H1 (cell line): Measurements from ENCODE around the gene ST8SIA4. TPM values are rescaled to one million over a fixed set of nuclear protein-coding genes. Genes with fewer than 3 reads are reported as not detected.

Experiments
- CTCF ChIA-PET: fragments of 300-600 bp; sonication (Branson Sonifier 250); formaldehyde crosslinking; loops from one replicate; lab custom pipeline; 2021; ENCODE audit not compliant: partially characterized antibody; lab: Charles Lee
- POLR2A ChIA-PET: fragments of 300-600 bp; sonication (Branson Sonifier 250); formaldehyde crosslinking; loops from one replicate; lab custom pipeline; 2021; ENCODE audit warnings: inconsistent platforms; ENCODE audit not compliant: partially characterized antibody; lab: Charles Lee
- DNase-seq, 2 experiments: peaks; one replicate each; pipeline versions ENCODE4 v3.0.0 to v3.0.0-alpha.2; 2010 to 2022; ENCODE audit warnings: low spot score in 2 of 2, low read depth in 1 of 2, mixed read lengths in 1 of 2
- FAIRE-seq: peaks from 2 replicates; lab custom pipeline; 2011; peaks lifted over from hg19 to GRCh38; lab: Jason Lieb, UNC
- H2AFZ ChIP-seq: 2 replicates; pipeline ENCODE4 v1.8.1; 2012; ENCODE audit warnings: low read length, inconsistent platforms
- H2AK5ac ChIP-seq: 2 replicates; pipeline ENCODE4 v1.6.1; 2013; ENCODE audit warnings: low read depth, low read length
- H2BK120ac ChIP-seq: replicated peaks from 2 replicates; pipeline ENCODE3; 2013; ENCODE audit warnings: low read depth, low read length, inconsistent platforms
- H2BK12ac ChIP-seq: 2 replicates; pipeline ENCODE4 v1.6.1; 2013; ENCODE audit warnings: low read depth, low read length
- H2BK15ac ChIP-seq: 2 replicates; pipeline ENCODE4 v1.6.1; 2013; ENCODE audit warnings: low read length
- H2BK20ac ChIP-seq: 2 replicates; pipeline ENCODE4 v1.6.1; 2013; ENCODE audit warnings: low read length
- H2BK5ac ChIP-seq: 2 replicates; pipeline ENCODE4 v1.6.1; 2013; ENCODE audit warnings: low read depth, low read length
- H3K14ac ChIP-seq: 2 replicates; pipeline ENCODE4 v1.6.1; 2013; ENCODE audit warnings: inconsistent platforms; ENCODE audit not compliant: insufficient read length
- H3K18ac ChIP-seq: 2 replicates; pipeline ENCODE4 v1.6.1; 2013; ENCODE audit warnings: low read length; ENCODE audit errors: extremely low read depth
- H3K23ac ChIP-seq: 2 replicates; pipeline ENCODE4 v1.6.1; 2013; ENCODE audit warnings: inconsistent platforms; ENCODE audit not compliant: insufficient read length
- H3K23me2 ChIP-seq: 2 replicates; pipeline ENCODE4 v1.6.1; 2013; ENCODE audit warnings: low read depth, low read length
- H3K27ac ChIP-seq: 2 replicates; pipeline ENCODE4 v1.6.1; 2011; ENCODE audit warnings: low read depth, low read length, inconsistent platforms
- H3K27me3 ChIP-seq, 4 experiments: replicated peaks in 1 of 4; 1 replicate in 1 of 4; 2 replicates in 3 of 4; pipeline versions ENCODE4 v1.6.1 to v1.8.1; 2011 to 2013; ENCODE audit warnings: low read length in 3 of 4, mild to moderate bottlenecking in 3 of 4, inconsistent platforms in 2 of 4, mixed read lengths in 2 of 4, moderate library complexity in 1 of 4; ENCODE audit not compliant: control insufficient read depth in 3 of 4, insufficient read depth in 3 of 4; ENCODE audit errors: extremely low read depth in 1 of 4
- H3K36me3 ChIP-seq, 4 experiments: 2 replicates each; pipeline versions ENCODE4 v1.6.1 to v1.8.1; 2011 to 2013; ENCODE audit warnings: mild to moderate bottlenecking in 4 of 4, low read length in 3 of 4, moderate library complexity in 2 of 4, control low read depth in 1 of 4, inconsistent platforms in 1 of 4; ENCODE audit not compliant: insufficient read depth in 4 of 4, control insufficient read depth in 2 of 4
- H3K4ac ChIP-seq: replicated peaks from 2 replicates; pipeline ENCODE3; 2013; ENCODE audit warnings: low read length, low read depth, mixed read lengths, inconsistent platforms; ENCODE audit not compliant: insufficient read length
- H3K4me1 ChIP-seq, 4 experiments: replicated peaks in 1 of 4; 1 replicate in 1 of 4; 2 replicates in 3 of 4; pipeline versions ENCODE4 v1.6.1 to v1.8.1; 2011 to 2013; ENCODE audit warnings: low read length in 3 of 4, inconsistent platforms in 2 of 4, mixed read lengths in 1 of 4; ENCODE audit not compliant: insufficient read depth in 4 of 4, control insufficient read depth in 3 of 4
- H3K4me2 ChIP-seq, 2 experiments: 2 replicates each; pipeline versions ENCODE4 v1.6.1 to v1.8.1; 2011 to 2013; ENCODE audit warnings: low read depth in 2 of 2, low read length in 2 of 2, control low read depth in 1 of 2, inconsistent platforms in 1 of 2, mild to moderate bottlenecking in 1 of 2; ENCODE audit not compliant: insufficient read depth in 1 of 2
- H3K4me3 ChIP-seq, 4 experiments: fragments of 200-600, 300-600 bp in 1 of 4; sonication (generic), shearing (Covaris generic), sonication (Bioruptor Twin) in 1 of 4; 2 replicates each; pipeline versions ENCODE4 v1.5.1 to v1.8.1; 2011 to 2016; ENCODE audit warnings: low read length in 4 of 4, low read depth in 3 of 4, control low read depth in 2 of 4, inconsistent platforms in 2 of 4, mild to moderate bottlenecking in 2 of 4, mixed read lengths in 1 of 4, moderate library complexity in 1 of 4; ENCODE audit not compliant: insufficient read depth in 2 of 4; ENCODE audit errors: extremely low read depth in 1 of 4
- H3K56ac ChIP-seq: replicated peaks from 2 replicates; pipeline ENCODE3; 2013; ENCODE audit warnings: low read depth, mild to moderate bottlenecking, mixed read lengths, low read length, inconsistent platforms; ENCODE audit not compliant: insufficient read length
- H3K79me1 ChIP-seq: 2 replicates; pipeline ENCODE4 v1.6.1; 2013; ENCODE audit warnings: low read depth, low read length, control low read depth
- H3K79me2 ChIP-seq, 2 experiments: 2 replicates each; pipeline versions ENCODE4 v1.6.1 to v1.8.1; 2012 to 2013; ENCODE audit warnings: low read length in 2 of 2, mild to moderate bottlenecking in 2 of 2, inconsistent platforms in 1 of 2; ENCODE audit not compliant: insufficient read depth in 2 of 2, control insufficient read depth in 1 of 2
- H3K9ac ChIP-seq, 4 experiments: replicated peaks in 1 of 4; 1 replicate in 1 of 4; 2 replicates in 3 of 4; pipeline versions ENCODE4 v1.6.1 to v1.8.1; 2011 to 2013; ENCODE audit warnings: low read depth in 3 of 4, low read length in 3 of 4, control low read depth in 2 of 4, mild to moderate bottlenecking in 2 of 4, moderate library complexity in 2 of 4, inconsistent platforms in 1 of 4; ENCODE audit errors: extremely low read depth in 1 of 4
- H3K9me3 ChIP-seq, 2 experiments: 2 replicates each; pipeline versions ENCODE4 v1.6.1 to v1.8.1; 2012 to 2013; ENCODE audit warnings: mild to moderate bottlenecking in 2 of 2, moderate library complexity in 2 of 2, control low read depth in 1 of 2, inconsistent platforms in 1 of 2, low read depth in 1 of 2, low read length in 1 of 2, mixed read lengths in 1 of 2; ENCODE audit not compliant: insufficient read depth in 2 of 2
- H4K20me1 ChIP-seq, 2 experiments: replicated peaks in 1 of 2; 2 replicates each; pipeline versions ENCODE3 to v1.8.1; 2011 to 2013; ENCODE audit warnings: inconsistent platforms in 2 of 2, low read length in 2 of 2, mild to moderate bottlenecking in 1 of 2; ENCODE audit not compliant: insufficient read depth in 2 of 2, control insufficient read depth in 1 of 2
- H4K5ac ChIP-seq: 2 replicates; pipeline ENCODE4 v1.6.1; 2013; ENCODE audit warnings: low read length, low read depth, mixed read lengths, inconsistent platforms; ENCODE audit not compliant: insufficient read length
- H4K8ac ChIP-seq: 2 replicates; pipeline ENCODE4 v1.8.0; 2013; ENCODE audit warnings: mild to moderate bottlenecking, moderate library complexity, low read length, inconsistent platforms; ENCODE audit not compliant: insufficient read depth; ENCODE audit errors: extremely low read depth
- H4K91ac ChIP-seq: replicated peaks from 2 replicates; pipeline ENCODE3; 2013; ENCODE audit warnings: low read length, mixed read lengths, inconsistent platforms; ENCODE audit not compliant: insufficient read length
- ATF2 ChIP-seq: IDR thresholded peaks from 2 replicates; pipeline ENCODE4 v1.6.1; 2012; ENCODE audit warnings: low read length, inconsistent platforms
- TAF7 ChIP-seq: optimal IDR thresholded peaks from 2 replicates; pipeline ENCODE3; 2011; ENCODE audit warnings: low read depth, mild to moderate bottlenecking, inconsistent platforms, low read length, moderate library complexity, borderline replicate concordance
- YY1 ChIP-seq: IDR thresholded peaks from 2 replicates; pipeline ENCODE4 v1.6.1; 2011; ENCODE audit warnings: low read depth, mild to moderate bottlenecking, low read length
- WGBS, 2 experiments: shearing (Covaris generic) in 1 of 2; methylation state at CpG; one replicate each; pipeline versions ENCODE4 v1.1.6 to v1.1.7; 2013 to 2015; ENCODE audit warnings: low lambda C conversion rate in 2 of 2, mixed read lengths in 2 of 2, inconsistent platforms in 1 of 2, low coverage in 1 of 2, missing lambda C conversion rate in 1 of 2; ENCODE audit not compliant: insufficient replicate concordance in 2 of 2, insufficient coverage in 1 of 2, insufficient read length in 1 of 2; ENCODE audit errors: extremely low coverage in 1 of 2, missing lambda C conversion rate in 1 of 2; 5-methylcytosine and 5-hydroxymethylcytosine counted together
- polyA plus RNA-seq, 7 experiments: library from polyadenylated mRNA; depleted of rRNA in 3 of 7; stranded (reverse) in 5 of 7; unstranded in 2 of 7; fragments of >200 nt in 5 of 7; fragments of 200-250 nt in 2 of 7; gene quantifications; 1 replicate in 5 of 7; 2 replicates in 1 of 7; 4 replicates in 1 of 7; pipeline versions ENCODE4 v1.2.1 to v1.2.3, GENCODE V29; 2011 to 2013; ENCODE audit warnings: missing spikeins in 2 of 7, mixed read lengths in 2 of 7
- total RNA-seq: library from RNA; stranded (reverse); fragmentation: NEBNext Ultra II Directional; extraction: Animal tissue kit (Norgen Biotek cat#: 25700); gene quantifications from 2 replicates; pipeline ENCODE4 v1.2.1, GENCODE V29; 2021

ST8SIA4 gene
- total and polyA plus RNA-seq, 2 of the 8 experiments (the other 6 are each of a cell fraction or from before 2014, with no cell fraction given): 0.08 to 0.50 TPM

GRCh38 chr5:100794218-100794617, 108.9 kb downstream of the ST8SIA4 start:
- FAIRE-seq (no peak), DNase-seq (no peak)
- H3K9ac ChIP-seq: no peak overlapping the region
- H3K23me2 ChIP-seq: no peaks in the 10 kb centered on the region
- H2BK120ac ChIP-seq: no peak overlapping the region
- 96% methylated on average over 3 of the region's 3 CpGs; no CpG with 5 or more reads in 1 of the 2 experiments for WGBS, 2 experiments
- H4K5ac ChIP-seq: no peak overlapping the region
- H2BK15ac ChIP-seq: no peak overlapping the region
- H3K79me2 ChIP-seq: no peaks in the 10 kb centered on the region
- H3K9me3 ChIP-seq: no peaks in the 10 kb centered on the region
- no peak overlapping the region for H2AK5ac ChIP-seq
- H3K27me3 ChIP-seq: no peaks in the 10 kb centered on the region
- no peak overlapping the region for H2AFZ ChIP-seq
- H4K8ac ChIP-seq: no peak overlapping the region
- no peak overlapping the region for H3K23ac ChIP-seq
- H3K27ac ChIP-seq: no peak overlapping the region
- no peak overlapping the region for H3K14ac ChIP-seq
- H3K36me3 ChIP-seq: no peaks in the 10 kb centered on the region
- no peak overlapping the region for H2BK5ac ChIP-seq
- no peak overlapping the region for H3K4ac ChIP-seq
- H3K18ac ChIP-seq: no peak overlapping the region
- no peak overlapping the region for H3K4me3 ChIP-seq
- no peak overlapping the region for H2BK12ac ChIP-seq
- H3K4me1 ChIP-seq: peaks cover 0 to 8% (median 3%) of the 10 kb centered on the region in 4 experiments; a peak in 4 of 7 replicates
- H3K56ac ChIP-seq: no peak overlapping the region
- no peak for TF ChIP-seq TAF7
- no peak for TF ChIP-seq ATF2
- TF ChIP-seq YY1: no peak
- CTCF ChIA-PET: interaction anchor here (0.8 kb wide), 1 partner anchor 273 kb away, joined by 3 read pairs; no protein-coding TSS in a partner anchor
- H4K91ac ChIP-seq: no peak overlapping the region
- H3K79me1 ChIP-seq: no peaks in the 10 kb centered on the region
- H4K20me1 ChIP-seq: no peaks in the 10 kb centered on the region
- POLR2A ChIA-PET: no interaction called here
- no peak overlapping the region for H2BK20ac ChIP-seq
- H3K4me2 ChIP-seq: no peak overlapping the region
